ENCODE measurements around the gene TBC1D3C.
"Not testable (repeated sequence)": the region's sequence is repeated elsewhere in the genome, so short reads cannot be mapped to it uniquely, and the experiment has no call there.

Gene TBC1D3C

GRCh38 chr17:38068534-38068933, at the start of gene TBC1D3C:
Gene TBC1D3C, minus strand, starts transcription at chr17:38068634. Its CDS starts 1,568 bp downstream, at chr17:38067066.
- DNase-seq, result not testable (repeated sequence)

GRCh38 chr17:38099262-38099661, 30.8 kb upstream of the TBC1D3C start:
- DNase-seq, result not testable (repeated sequence)

- not testable (repeated sequence) for DNase-seq
Measured at GRCh38 chr17:38094059-38094694, 25.7 kb upstream of the TBC1D3C start.

GRCh38 chr17:38088120-38088519, 19.7 kb upstream of the TBC1D3C start:
- DNase-seq, result not testable (repeated sequence)

- not testable (repeated sequence) for DNase-seq
Measured at GRCh38 chr17:38087344-38087743, 18.9 kb upstream of the TBC1D3C start.

Measured in NCI-H146 (cell line).